ENCODE measurements around the gene CLCNKA.
"Not testable (repeated sequence)": the region's sequence is repeated elsewhere in the genome, so short reads cannot be mapped to it uniquely, and the experiment has no call there.

Gene CLCNKA

DNA sequence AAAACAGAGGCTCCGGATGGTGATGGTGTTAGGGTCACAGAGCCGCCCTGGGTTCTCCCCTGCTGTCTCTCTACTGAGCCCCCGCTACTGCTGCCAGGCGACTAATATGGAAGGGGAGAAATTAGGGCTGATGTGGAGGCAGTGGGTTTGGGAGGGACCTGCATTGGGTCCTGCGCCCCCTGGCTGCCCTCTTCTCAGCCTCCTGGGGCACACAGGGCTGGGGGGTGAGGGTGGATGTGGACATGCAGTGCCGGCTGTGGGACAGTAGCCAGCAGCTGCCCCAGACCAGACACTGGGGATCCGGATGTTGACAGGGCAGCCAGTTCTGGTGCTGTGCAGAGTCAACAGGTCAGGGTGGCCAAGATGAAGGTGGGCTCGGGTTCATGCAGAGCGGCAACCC, 20.3 kb downstream of the CLCNKA start:
- DNase-seq (ENCODE audit: low spot score) = no peak

GRCh38 chr1:16042654-16043053, 20.8 kb downstream of the CLCNKA start:
- DNase-seq (ENCODE audit: low spot score) = not testable (repeated sequence)

DNA sequence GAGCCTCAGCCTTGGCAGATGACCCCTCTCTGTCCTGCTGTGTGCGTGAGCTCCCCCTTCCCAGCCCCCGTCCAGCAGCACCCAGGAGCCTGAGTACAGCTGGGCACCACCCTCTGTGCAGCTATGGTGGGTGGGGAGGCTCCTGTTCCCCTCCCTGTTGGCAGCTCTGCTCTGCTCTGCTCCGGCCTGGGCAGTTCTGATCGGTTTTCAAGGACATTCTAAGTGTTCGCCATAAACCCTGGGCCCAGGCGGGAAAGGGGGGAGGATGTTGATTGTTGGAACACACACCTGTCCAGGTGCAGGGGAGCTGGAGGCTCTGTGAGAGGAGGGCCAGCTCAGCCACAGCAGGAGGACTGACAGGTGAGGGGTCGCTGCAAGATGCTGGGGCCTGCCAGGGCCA, 21.7 kb downstream of the CLCNKA start, which contains the start of gene CLCNKB:
Gene CLCNKB (plus strand): TSS at position 262 of the 400 bp plus-strand sequence. CDS start 711 bp downstream, outside the sequence.
- no peak for DNase-seq (ENCODE audit: low spot score)

GRCh38 chr1:16043950-16044349, 22.1 kb downstream of the CLCNKA start:
- DNase-seq (ENCODE audit: low spot score) = no peak

DNA sequence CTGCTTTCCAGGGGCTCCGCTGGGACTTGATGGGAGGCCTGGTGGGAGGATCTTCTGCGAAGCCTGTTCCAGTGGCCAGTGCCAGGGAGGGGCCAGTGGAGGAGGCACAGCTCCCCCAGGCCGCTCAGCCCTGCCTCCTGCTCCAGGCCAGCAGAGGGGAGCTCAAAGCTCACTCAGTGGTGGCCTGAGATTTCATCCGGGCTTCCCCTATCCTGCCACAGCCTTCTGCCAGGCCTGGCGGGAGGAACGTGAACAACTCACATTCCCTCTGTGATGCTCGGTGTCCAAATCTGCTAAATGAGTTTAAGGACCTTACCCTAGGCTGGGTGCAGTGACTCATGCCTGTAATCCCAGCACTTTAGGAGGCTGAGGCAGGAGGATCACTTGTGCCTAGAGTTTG, 25.0 kb downstream of the CLCNKA start:
- no peak for DNase-seq (ENCODE audit: low spot score)

DNA sequence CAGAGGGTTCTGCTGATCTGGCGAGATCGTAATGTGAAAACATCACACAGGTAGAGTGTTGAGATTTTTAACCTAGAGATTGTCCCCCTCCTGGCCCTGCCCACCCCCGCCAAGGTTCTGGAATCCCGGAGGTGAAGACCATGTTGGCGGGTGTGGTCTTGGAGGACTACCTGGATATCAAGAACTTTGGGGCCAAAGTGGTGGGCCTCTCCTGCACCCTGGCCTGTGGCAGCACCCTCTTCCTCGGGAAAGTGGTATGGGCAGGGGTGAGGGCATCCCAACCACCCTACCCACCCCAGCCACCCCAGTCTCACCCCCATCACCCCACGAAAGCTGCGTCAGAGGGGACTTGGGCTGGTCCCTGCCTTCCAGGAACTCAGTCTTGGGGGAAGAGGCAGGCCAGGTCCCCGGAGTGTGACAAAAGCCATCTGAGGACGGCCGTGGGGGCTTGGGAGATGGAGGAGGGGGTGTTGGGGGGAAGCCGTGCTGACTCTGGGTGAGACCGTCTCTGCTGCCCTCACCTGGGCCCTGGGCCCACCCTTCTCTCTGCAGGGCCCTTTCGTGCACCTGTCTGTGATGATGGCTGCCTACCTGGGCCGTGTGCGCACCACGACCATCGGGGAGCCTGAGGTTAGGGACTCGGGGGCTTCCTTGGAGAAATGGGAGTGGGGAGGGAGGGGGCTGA, 26.1 kb downstream of the CLCNKA start:
- no peak for DNase-seq (ENCODE audit: low spot score)

GRCh38 chr1:16048573-16049189, 26.8 kb downstream of the CLCNKA start:
- DNase-seq (ENCODE audit: low spot score) = no peak

- no peak for DNase-seq (ENCODE audit: low spot score)
Observed at GRCh38 chr1:16050328-16050727, 28.5 kb downstream of the CLCNKA start.

DNA sequence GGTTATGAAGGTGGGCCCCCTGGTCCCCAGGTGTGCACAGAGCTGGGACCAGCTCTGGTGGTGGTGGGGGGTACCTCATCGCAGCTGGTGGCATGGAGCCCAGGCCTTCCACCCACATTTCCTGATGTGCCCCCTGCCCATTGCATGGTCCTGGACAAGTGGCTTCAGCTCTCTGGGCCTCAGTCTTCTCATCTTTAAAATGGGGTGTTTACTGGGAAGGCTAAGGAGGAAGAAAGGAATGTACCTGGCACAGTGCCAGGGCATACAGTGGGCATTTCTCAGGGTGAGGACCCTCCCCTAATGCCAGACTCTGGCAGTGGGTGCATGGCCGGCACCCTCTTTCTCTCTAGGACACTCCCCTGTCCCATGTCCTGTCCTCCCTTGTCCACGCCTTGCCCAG, 29.2 kb downstream of the CLCNKA start:
- no peak for DNase-seq (ENCODE audit: low spot score)

DNA sequence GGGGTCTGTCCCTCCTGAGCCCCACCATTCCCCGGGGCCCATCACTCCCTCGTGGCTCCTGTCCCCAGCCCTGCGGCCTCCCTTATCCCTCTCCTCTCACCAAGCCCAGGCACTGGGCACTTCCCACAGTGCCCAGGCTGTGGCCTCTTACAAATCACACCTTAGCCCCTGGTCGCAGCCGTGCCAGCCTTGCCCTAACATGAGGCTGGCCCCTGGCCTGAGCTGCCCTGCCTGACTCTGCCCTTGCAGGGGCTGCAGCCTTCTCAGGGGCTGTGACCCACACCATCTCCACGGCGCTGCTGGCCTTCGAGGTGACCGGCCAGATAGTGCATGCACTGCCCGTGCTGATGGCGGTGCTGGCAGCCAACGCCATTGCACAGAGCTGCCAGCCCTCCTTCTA, 30.1 kb downstream of the CLCNKA start:
- DNase-seq (ENCODE audit: low spot score) = not testable (repeated sequence)

DNA sequence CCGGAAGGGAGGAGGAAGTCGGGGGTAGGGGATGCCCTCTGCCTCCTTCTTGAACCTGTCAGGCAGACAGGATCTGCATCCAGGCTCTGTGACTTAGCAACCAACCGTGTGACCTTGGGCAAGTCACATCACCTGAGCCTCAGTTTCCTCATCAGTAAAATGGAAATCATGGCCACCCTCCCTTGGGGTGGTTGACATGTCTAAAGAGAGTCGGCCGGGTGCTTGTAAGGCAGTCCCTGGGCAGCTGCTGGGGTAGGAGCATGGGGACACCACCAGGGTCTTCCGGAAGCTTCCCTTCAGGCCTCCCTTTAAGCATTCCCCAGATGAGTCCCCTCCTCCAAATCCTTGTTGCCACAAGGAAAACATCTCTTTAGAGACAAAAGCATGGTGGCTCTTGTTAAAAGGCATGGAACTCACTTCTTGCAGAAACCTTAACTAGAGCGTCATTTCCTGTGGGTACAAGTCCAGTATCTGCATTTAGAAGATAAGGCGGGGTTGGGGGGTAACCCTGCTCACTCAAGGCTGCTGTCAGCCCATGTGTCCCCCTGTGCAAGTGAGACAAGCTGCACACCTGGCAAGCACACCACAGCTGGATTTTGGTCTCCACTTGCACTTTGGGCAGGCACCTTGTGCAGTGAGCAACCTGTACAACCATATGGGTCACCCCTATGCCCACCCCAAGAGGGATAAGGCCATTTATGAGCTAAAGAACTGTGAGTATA, 32.1 kb downstream of the CLCNKA start:
- no peak for DNase-seq (ENCODE audit: low spot score)

- no peak for DNase-seq (ENCODE audit: low spot score)
Observed at GRCh38 chr1:16054598-16055540, 33.0 kb downstream of the CLCNKA start.

GRCh38 chr1:16055613-16056520, 34.0 kb downstream of the CLCNKA start:
- peak; percentile 44 for DNase-seq (ENCODE audit: low spot score)

DNA sequence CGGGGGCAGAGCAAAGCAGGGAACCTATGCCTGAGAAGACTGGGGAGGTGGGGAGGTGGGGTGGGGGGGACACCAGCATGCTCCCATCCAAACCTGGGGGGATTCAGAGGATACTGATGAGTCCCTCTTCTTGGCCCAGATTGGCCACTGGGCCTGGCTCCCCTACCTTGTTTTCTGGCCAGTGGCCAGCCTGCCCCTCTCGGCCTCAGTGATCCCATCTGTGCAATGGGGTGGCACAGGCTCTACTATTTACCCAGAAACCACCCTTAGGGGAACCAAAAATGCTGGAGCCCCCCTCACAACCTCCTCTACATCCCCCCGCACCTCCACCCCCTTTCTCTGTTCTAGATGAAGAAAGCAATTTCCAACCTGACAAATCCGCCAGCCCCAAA, 34.7 kb downstream of the CLCNKA start:
- not testable (repeated sequence) for DNase-seq (ENCODE audit: low spot score)

GRCh38 chr1:16057314-16057915, 35.6 kb downstream of the CLCNKA start:
- DNase-seq (ENCODE audit: low spot score) = not testable (repeated sequence)

DNA sequence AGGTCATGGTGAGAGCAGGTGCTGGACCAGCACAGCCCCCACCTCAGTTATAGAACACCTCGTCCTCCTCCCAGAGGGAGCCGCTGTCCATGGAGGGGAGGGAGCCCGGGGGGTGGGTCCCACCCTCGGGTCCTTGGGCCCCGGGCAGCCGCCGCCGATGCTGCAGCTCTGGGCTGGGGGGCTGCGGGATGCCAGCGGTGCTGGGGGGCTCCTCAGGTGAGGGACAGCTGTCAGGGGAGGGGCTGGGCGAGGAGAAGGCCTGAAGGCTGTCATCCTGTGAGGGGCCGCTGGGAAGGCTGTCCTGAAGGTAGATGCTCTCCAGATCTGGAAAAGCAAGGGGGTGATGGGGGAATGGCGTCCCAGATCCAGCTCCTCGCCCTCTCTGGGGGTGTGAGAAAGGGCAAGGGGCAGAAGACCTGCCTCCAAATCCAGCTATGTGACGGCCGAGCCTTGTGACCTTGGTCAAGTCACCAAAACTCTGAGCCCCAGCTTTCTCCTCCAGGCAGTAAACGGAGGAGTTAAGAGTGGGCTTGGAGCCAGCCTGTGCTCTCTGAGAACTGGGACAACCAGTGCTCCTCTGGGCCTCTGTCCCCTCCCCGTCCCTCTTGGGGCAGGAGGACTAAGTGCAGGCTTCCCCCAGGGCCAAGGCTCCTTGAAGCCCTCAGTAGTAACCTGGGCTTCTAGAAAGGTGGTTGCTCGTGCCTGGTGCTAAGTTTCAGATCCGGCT, 36.7 kb downstream of the CLCNKA start:
- not testable (repeated sequence) for DNase-seq (ENCODE audit: low spot score)

DNA sequence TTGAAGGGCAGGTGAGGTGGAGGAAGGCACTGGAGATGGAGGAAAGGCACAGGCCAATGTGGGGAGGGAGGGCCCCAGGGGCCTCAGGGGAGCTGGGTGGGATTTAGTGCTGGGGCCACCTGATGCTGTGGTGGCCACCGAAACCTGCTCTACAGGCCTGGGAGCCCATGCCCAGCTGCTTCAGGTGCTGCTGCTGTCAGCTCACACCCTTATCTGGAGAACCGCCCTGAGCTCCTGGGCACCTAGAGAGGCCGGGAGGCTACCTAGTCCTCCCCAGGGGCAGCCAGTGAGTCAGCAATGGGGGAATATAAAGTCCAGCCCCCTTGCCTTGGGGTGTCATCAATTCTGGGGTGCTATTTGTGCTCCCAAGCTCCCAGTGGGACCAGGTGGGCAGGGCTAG, 39.4 kb downstream of the CLCNKA start:
- no peak for DNase-seq (ENCODE audit: low spot score)

GRCh38 chr1:16061989-16062686, 40.3 kb downstream of the CLCNKA start:
- not testable (repeated sequence) for DNase-seq (ENCODE audit: low spot score)

DNA sequence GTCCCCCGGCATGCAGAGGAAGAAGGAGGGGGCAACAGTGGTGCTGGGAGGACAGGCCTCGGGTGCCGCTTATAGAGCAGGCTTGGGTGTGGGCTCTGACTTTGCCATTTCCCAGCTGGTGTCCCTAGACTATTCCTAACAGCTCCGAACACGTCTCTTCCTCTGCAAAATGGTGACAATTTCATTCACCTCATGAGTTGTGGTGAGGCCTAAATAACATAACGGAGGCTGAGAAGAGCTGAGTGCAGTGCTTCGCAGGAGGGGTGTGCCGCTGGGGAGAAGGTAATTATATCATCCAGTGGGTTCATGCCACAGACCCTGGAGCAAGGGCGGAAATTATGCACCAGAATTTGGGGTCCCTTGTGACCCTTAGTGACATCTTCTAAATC, 40.8 kb downstream of the CLCNKA start:
- DNase-seq (ENCODE audit: low spot score) = not testable (repeated sequence)
